ENCODE measurements around the gene SMYD3. TPM values are rescaled to one million over a fixed set of nuclear protein-coding genes. Genes with fewer than 3 reads are reported as not detected.
"Not testable (repeated sequence)": the region's sequence is repeated elsewhere in the genome, so short reads cannot be mapped to it uniquely, and the experiment has no call there.

Gene SMYD3
- total RNA-seq, 1 donor from 2014 or later: 5.6 TPM

DNA sequence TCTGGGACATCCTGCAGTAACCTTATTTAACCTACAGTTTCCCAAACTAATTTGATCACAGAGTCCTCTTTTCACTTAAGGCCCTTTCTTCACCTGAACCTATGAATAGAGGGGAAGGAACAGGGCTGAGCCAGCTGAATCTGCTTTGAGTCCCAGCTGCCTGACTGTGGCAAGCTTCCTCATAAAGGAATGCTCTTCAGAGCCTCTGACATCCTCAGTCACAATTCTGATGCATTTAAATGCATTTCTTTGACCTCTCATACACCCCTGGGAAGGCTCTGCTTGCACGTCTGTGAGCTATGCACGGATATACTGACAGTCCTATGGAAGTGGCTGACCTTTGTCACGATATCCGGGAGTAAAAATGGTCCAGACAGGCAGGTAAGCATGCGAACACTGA lies 673.1 kb downstream of the SMYD3 start:
- intact Hi-C loops (cut with DNase I): no loop called here
- no peak for DNase-seq (ENCODE audit: low spot score)

- intact Hi-C loops (cut with DNase I): no loop called here
- DNase-seq (ENCODE audit: low spot score): no peak
These were observed 674.1 kb downstream of the SMYD3 start for GRCh38 chr1:245832771-245833527.

- intact Hi-C loops (cut with DNase I): no loop called here
- no peak for DNase-seq (ENCODE audit: low spot score)
These were observed 675.6 kb downstream of the SMYD3 start for GRCh38 chr1:245831518-245831917.

- intact Hi-C loops (cut with DNase I): no loop called here
- DNase-seq (ENCODE audit: low spot score): no peak
These were observed 677.3 kb downstream of the SMYD3 start for GRCh38 chr1:245829826-245830225.

DNA sequence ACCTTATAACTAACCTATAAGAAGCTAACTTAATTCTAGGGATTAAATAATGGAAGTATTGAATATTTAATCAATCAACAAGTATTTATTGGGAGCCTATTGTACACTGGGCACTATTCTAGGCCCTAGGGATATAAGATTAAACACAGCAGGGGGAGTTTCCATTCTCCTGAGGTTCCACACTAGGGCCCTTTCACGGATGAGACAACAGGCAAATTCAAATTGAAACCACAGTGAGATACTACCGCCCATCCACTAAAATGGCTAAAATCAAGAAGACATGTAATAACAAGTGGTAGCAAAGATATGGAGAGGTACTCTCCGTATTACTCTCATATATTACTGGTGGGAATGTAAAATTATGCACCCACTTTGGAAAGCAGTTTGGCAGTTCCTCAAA lies 677.9 kb downstream of the SMYD3 start:
- intact Hi-C loops (cut with DNase I): no loop called here

GRCh38 chr1:245827301-245827700 lies 679.8 kb downstream of the SMYD3 start:
- intact Hi-C loops (cut with DNase I): loop anchor here (2.0 kb wide), 1 partner anchor 176 kb away; no protein-coding TSS in a partner anchor
- no peak for DNase-seq (ENCODE audit: low spot score)

More for the DNA sequence above, 677.9 kb downstream of the SMYD3 start:
- DNase-seq (ENCODE audit: low spot score): no peak

- no peak for DNase-seq (ENCODE audit: low spot score)
- intact Hi-C loops (cut with DNase I): no loop called here
These were observed 681.8 kb downstream of the SMYD3 start for GRCh38 chr1:245825128-245825901.

GRCh38 chr1:245823408-245824147 lies 683.5 kb downstream of the SMYD3 start:
- DNase-seq (ENCODE audit: low spot score): no peak
- intact Hi-C loops (cut with DNase I): no loop called here

- no peak for DNase-seq (ENCODE audit: low spot score)
- intact Hi-C loops (cut with DNase I): no loop called here
These were observed 684.1 kb downstream of the SMYD3 start for GRCh38 chr1:245822996-245823395.

DNA sequence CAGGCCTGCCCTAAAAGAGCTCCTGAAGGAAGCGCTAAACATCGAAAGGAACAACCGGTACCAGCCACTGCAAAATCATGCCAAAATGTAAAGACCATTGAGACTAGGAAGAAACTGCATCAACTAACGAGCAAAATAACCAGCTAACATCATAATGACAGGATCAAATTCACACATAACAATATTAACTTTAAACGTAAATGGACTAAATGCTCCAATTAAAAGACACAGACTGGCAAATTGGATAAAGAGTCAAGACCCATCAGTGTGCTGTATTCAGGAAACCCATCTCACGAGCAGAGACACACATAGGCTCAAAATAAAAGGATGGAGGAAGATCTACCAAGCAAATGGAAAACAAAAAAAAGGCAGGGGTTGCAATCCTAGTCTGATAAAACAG lies 688.7 kb downstream of the SMYD3 start:
- intact Hi-C loops (cut with DNase I); DNase-seq (ENCODE audit: low spot score): not testable (repeated sequence)

- intact Hi-C loops (cut with DNase I); DNase-seq (ENCODE audit: low spot score): not testable (repeated sequence)
These were observed 690.6 kb downstream of the SMYD3 start for GRCh38 chr1:245816496-245816895.

DNA sequence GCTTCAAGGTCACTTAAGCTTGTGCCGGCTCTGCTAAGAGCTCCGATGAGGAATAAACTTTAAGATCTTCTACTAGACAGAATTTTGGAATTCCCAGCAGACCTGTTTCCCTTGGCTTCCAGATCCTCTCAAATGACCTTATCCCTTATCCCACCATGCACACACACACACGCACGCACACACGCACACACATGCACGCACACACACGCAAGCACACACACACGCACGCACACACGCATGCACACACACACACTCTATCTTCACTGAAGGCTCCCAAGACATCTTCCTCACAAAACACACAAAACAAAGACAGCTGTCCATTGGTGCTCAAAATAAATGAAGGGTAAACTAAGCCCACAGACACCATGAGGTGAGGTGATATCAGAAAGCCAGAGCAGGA lies 692.4 kb downstream of the SMYD3 start:
- DNase-seq (ENCODE audit: low spot score): no peak
- intact Hi-C loops (cut with DNase I): no loop called here

DNA sequence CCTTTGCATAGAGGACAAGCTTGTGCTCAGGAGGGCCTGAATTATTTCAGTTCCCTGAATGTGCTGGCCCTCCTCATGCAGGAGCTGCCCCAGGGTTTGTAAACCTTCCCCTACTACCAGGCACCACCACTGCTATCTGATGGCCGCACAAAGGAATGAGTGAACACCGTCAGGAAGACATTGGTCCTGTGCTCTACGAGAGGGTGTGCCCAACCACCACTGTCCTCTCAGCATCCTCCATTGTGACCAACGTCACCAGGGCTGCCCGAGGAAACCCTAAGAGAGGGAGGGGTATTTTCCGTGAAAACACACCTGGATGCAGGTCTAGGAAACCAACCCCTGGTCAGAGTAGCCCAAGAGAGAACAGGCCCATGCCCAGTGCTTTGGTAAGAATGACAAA lies 694.8 kb downstream of the SMYD3 start:
- intact Hi-C loops (cut with DNase I): no loop called here

GRCh38 chr1:245810789-245811337 lies 696.2 kb downstream of the SMYD3 start:
- DNase-seq (ENCODE audit: low spot score): no peak
- intact Hi-C loops (cut with DNase I): no loop called here

More for the DNA sequence above, 694.8 kb downstream of the SMYD3 start:
- DNase-seq (ENCODE audit: low spot score): no peak

GRCh38 chr1:245810181-245810769 lies 696.8 kb downstream of the SMYD3 start:
- intact Hi-C loops (cut with DNase I): no loop called here
- no peak for DNase-seq (ENCODE audit: low spot score)

- DNase-seq (ENCODE audit: low spot score): no peak
- intact Hi-C loops (cut with DNase I): no loop called here
These were observed 697.7 kb downstream of the SMYD3 start for GRCh38 chr1:245809361-245809760.

- intact Hi-C loops (cut with DNase I): no loop called here
- DNase-seq (ENCODE audit: low spot score): no peak
These were observed 698.9 kb downstream of the SMYD3 start for GRCh38 chr1:245807954-245808719.

- intact Hi-C loops (cut with DNase I): no loop called here
- no peak for DNase-seq (ENCODE audit: low spot score)
These were observed 699.8 kb downstream of the SMYD3 start for GRCh38 chr1:245807306-245807705.

- DNase-seq (ENCODE audit: low spot score): no peak
- intact Hi-C loops (cut with DNase I): no loop called here
These were observed 701.5 kb downstream of the SMYD3 start for GRCh38 chr1:245805532-245805931.

Data from cardiac septum (tissue), 1 donor.